Heart left ventricle (tissue), 16 donors: ENCODE data around the gene FAM219A. TPM values are rescaled to one million over a fixed set of nuclear protein-coding genes. Genes with fewer than 3 reads are reported as not detected.

ENCODE experiments used
- ATAC-seq, 4 donors: fragments of 200-7000 bp; cut with Tn5 transposase; one replicate each; pipeline ENCODE4 v1.9.1; 2020 to 2022; ENCODE audit warnings: moderate library complexity in 4 of 4, mild to moderate bottlenecking in 3 of 4, moderate number of reproducible peaks in 1 of 4
- DNase-seq, 5 donors: peaks; one replicate each; pipeline ENCODE4 v3.0.0-alpha.2; 2020
- H3K27ac ChIP-seq, 12 donors: fragments of 200-600 bp; sonication (generic) in 4 of 12; one replicate each; pipeline versions ENCODE4 v1.5.0 to v1.8.0; 2016 to 2022; ENCODE audit warnings: mild to moderate bottlenecking in 2 of 12
- H3K27me3 ChIP-seq, 9 donors: fragments of 200-600 bp; sonication (generic) in 2 of 9; one replicate each; pipeline versions ENCODE4 v1.5.1 to v1.8.0; 2016 to 2022; ENCODE audit warnings: mild to moderate bottlenecking in 3 of 9
- H3K36me3 ChIP-seq, 9 donors: fragments of 200-600 bp; sonication (generic) in 2 of 9; one replicate each; pipeline versions ENCODE4 v1.5.0 to v1.8.0; 2018 to 2022; ENCODE audit warnings: mild to moderate bottlenecking in 2 of 9
- H3K4me1 ChIP-seq, 12 donors: fragments of 200-600 bp; sonication (generic) in 4 of 12; one replicate each; pipeline versions ENCODE4 v1.5.0 to v1.8.0; 2016 to 2022; ENCODE audit warnings: mild to moderate bottlenecking in 3 of 12
- H3K4me3 ChIP-seq, 12 donors: fragments of 200-600 bp; sonication (generic) in 4 of 12; one replicate each; pipeline versions ENCODE4 v1.5.0 to v1.8.0; 2017 to 2022; ENCODE audit warnings: mild to moderate bottlenecking in 9 of 12, moderate library complexity in 4 of 12
- H3K9me3 ChIP-seq, 12 donors: fragments of 200-600 bp; sonication (generic) in 4 of 12; one replicate each; pipeline versions ENCODE4 v1.5.0 to v1.8.0; 2016 to 2022; ENCODE audit warnings: mild to moderate bottlenecking in 1 of 12
- POLR2A ChIP-seq, 2 donors: fragments of 450-650 bp; IDR thresholded peaks; one replicate each; pipeline ENCODE4 v1.6.1; 2017; ENCODE audit warnings: antibody characterized with exemption in 2 of 2, mild to moderate bottlenecking in 2 of 2, moderate library complexity in 2 of 2
- WGBS, 4 donors: extraction: QIAGEN DNeasy Blood & Tissue Kit in 2 of 4; methylation state at CpG; one replicate each; pipeline versions ENCODE4 v1.1.5 to v1.1.7; 2013 to 2018; 5-methylcytosine and 5-hydroxymethylcytosine counted together
- intact Hi-C, 10 donors: fragments of 100-400 bp; cut with DNase I; formaldehyde crosslinking; loops; one replicate each; pipeline versions ENCODE4 v1.11.1 to v1.14.2; 2022
- polyA plus RNA-seq, 2 donors: library from polyadenylated mRNA; stranded (reverse); fragments of 200-250 nt; gene quantifications; one replicate each; pipeline ENCODE4 v1.2.3, GENCODE V29; 2013
- total RNA-seq, 9 donors: library from RNA; depleted of rRNA in 2 of 9; stranded (reverse); fragments of >200 nt in 2 of 9; fragmentation: NEBNext Ultra II Directional in 3 of 9; extraction: Animal tissue kit (Norgen Biotek cat#: 25700) in 3 of 9; gene quantifications; one replicate each; pipeline versions ENCODE4 v1.1.0 to v1.2.4, GENCODE V29; 2016 to 2023
- TF ChIP-seq, protein P1 (sequence below), 12 donors: fragments of 200-600 bp; sonication (generic) in 4 of 12; IDR thresholded peaks; one replicate each; pipeline versions ENCODE4 v1.5.0 to v1.8.0; 2018 to 2022; ENCODE audit warnings: antibody characterized with exemption in 12 of 12, mild to moderate bottlenecking in 5 of 12
- donor health status: ischemic (EF 13 %, LVEDD 7.1; RV severe dilation, severe dysfunction).
- donor health status: healthy with polysubstance abuse.
- donor health status: DM: no; HTN: yes; CAD: no.
- donor health status: DM: no; HTN: no; CAD: no.
- donor health status: ischemic (EF 25% LVEDD 6.9; RV normal size, moderate dysfunction).
- donor health status: ischemic (EF 25% LVEDD 5.7; RV mildly dilated, moderate dysfunction).
- donor health status: healthy.
- donor health status: DM: yes; HTN: yes; CAD: no.
- donor health status: ischemic (EF 35%, LVEDD 5.7; RV mildly dilated, moderate dysfunction).
- donor health status: nonischemic (EF 11% LVEDD 7.7; RV severe dilation, severe dysfunction).
- donor health status: DM: yes; HTN: yes; CAD: no.
- donor health status: PGD.
- donor health status: ischemic (EF 29% LVEDD 5.4; RV normal size, mild dysfunction).
- donor health status: nonischemic (EF 23%, LVEDD 6.1; RV moderate dilation, normal function).

Gene FAM219A
- total and polyA plus RNA-seq, 11 donors, result 12.7 to 39.1 (median 25.9) TPM

DNA sequence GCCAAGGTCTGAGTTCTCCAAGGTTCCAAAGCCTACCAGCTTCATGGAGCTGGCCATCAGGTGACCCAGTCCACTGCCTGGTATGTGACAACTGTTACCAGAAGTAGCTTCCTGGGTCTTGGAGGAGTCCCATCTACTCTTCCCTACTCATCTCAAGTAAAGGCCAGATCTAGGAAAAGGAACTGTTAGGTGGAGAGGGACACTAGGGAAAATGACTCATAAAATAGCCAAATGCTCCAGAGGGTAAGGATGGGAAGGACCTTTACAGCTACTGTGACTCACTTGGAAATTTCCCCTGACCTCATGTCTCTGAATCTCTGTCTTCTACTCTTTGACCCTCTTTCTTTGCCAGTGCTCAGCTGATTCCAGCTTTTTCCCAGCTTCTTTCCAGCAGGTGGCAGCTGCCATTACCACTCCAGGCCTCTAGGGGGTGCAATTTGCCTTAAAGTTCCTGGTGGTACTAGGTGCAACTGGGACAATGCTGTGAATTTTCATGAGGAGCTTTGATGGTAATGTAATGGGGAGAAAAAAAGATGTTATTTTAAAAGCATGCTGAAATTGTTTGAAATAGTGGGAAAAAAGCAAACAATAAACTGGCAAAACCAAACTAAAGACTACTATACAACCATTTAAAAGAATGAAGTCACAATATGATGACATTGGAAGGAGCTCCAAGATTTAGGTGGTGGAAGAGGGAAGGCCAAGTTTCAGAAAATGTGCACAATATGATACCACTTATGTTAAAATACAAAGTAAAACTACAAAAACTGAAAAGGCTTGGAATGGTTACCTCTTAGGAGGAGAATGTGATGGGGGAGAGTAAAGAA, 54.6 kb downstream of the FAM219A start:
- peaks cover 0 to 6% (median 0%) of the 10 kb centered on the region in 12 donors for H3K4me1 ChIP-seq
- H3K27me3 ChIP-seq, result no peaks in the 10 kb centered on the region
- intact Hi-C loops, result loop anchor here (1.0 to 10.0 kb wide), 12 partner anchors 17 to 191 kb away; no protein-coding TSS in a partner anchor
- ATAC-seq (peak in 2 of 4 donors; percentile 53 to 59), DNase-seq (peak in 4 of 5 donors; percentile 47 to 66 (median 62))
- H3K9me3 ChIP-seq, result no peaks in the 10 kb centered on the region
- H3K4me3 ChIP-seq, result no peak overlapping the region
- no peak overlapping the region for H3K27ac ChIP-seq
- peaks cover 3 to 73% (median 65%) of the 10 kb centered on the region in 9 donors for H3K36me3 ChIP-seq
- TF ChIP-seq, protein P1, sequence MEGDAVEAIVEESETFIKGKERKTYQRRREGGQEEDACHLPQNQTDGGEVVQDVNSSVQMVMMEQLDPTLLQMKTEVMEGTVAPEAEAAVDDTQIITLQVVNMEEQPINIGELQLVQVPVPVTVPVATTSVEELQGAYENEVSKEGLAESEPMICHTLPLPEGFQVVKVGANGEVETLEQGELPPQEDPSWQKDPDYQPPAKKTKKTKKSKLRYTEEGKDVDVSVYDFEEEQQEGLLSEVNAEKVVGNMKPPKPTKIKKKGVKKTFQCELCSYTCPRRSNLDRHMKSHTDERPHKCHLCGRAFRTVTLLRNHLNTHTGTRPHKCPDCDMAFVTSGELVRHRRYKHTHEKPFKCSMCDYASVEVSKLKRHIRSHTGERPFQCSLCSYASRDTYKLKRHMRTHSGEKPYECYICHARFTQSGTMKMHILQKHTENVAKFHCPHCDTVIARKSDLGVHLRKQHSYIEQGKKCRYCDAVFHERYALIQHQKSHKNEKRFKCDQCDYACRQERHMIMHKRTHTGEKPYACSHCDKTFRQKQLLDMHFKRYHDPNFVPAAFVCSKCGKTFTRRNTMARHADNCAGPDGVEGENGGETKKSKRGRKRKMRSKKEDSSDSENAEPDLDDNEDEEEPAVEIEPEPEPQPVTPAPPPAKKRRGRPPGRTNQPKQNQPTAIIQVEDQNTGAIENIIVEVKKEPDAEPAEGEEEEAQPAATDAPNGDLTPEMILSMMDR (IDR thresholded peaks at IDR 0.05), result peak; percentile 92 to 99 (median 97)
- no peak for TF ChIP-seq POLR2A (IDR thresholded peaks at IDR 0.05)

DNA sequence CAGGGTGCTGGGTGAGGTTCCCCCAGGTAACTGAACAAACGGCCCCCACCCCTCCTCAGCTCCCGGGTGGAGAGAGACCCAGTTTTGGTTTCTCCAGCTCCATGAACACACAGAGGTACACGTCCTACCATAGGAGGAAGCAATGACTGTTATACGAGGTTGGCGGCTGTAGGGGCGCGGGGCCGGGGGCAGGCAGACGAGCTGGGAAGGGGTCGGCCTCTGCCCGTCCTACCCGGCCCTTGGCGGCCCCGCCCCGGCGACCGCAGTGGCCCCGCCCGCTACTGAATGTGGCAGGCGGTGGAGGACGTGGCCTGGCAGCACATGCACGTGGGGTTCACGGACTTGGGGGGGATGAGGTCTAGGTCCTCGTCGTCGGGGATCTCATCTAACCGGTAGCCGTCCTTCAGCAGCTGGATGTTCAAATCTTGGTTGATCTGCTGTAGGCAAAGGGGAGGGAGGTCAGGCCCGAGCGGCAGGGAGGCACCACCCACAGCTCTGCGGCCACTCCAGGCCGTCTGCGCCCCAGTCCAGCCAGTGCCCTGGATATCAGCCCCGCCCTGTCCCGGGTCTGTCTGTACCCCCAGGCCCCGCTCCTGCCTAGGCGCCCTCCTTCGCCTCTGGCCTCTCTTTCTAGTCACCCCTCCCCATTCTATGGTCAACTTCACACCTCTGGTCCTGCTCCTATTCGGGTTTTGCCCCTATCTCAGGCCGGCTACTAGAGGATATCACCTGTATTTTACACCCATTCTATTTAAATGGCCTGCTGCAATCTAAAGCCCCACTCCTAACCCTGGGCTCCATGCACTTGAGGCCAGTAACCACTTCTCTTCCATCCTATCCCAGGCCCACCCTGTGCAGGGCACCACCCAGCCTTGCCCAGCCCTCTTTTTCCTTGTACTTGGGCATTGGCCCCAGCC, 57.4 kb downstream of the FAM219A start:
- Histone ChIP-seq H3K27me3 (no peaks in the 10 kb centered on the region), H3K36me3 (peaks cover 3 to 92% (median 72%) of the 10 kb centered on the region in 9 donors), H3K27ac (no peak overlapping the region), H3K9me3 (no peaks in the 10 kb centered on the region), H3K4me3 (no peak overlapping the region), H3K4me1 (peaks cover 0 to 6% (median 0%) of the 10 kb centered on the region in 12 donors)
- TF ChIP-seq, protein P1 (IDR thresholded peaks at IDR 0.05), result no peak
- TF ChIP-seq POLR2A (IDR thresholded peaks at IDR 0.05), result no peak
- intact Hi-C loops, result loop anchor here (5.0 to 10.0 kb wide), 7 partner anchors 36 to 194 kb away; no protein-coding TSS in a partner anchor
- ATAC-seq (no peak), DNase-seq (no peak)
- WGBS, 4 donors, result 86 to 88% (median 86%) methylated on average over 23 to 40 of the region's 40 CpGs

DNA sequence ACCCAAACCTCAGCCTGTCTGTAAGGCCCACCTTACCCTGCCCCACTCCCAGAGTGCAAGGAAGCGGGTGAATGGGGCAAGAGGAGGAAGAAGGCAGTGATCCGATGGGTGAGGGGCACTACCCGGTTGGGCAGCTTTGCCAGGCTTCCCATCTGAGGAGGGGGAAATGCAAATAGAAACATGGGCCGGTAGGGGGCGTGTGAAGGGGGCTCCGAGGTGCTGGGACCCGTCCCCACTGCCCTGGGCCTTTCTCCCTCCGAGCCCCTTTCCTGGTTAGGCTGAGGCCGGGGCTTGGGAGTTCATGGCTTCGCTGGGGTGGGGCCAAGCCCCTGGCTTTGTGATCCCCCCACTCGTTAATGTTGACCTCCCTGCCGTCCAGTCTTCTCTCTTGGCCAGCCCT, 58.1 kb downstream of the FAM219A start:
- H3K4me3 ChIP-seq, result no peak overlapping the region
- ATAC-seq (no peak), DNase-seq (no peak)
- H3K4me1 ChIP-seq, result peaks cover 0 to 6% (median 0%) of the 10 kb centered on the region in 12 donors
- H3K27me3 ChIP-seq, result no peaks in the 10 kb centered on the region
- 68 to 77% (median 74%) methylated on average over 9 to 12 of the region's 12 CpGs for WGBS, 4 donors
- no peak overlapping the region for H3K27ac ChIP-seq
- peaks cover 3 to 86% (median 66%) of the 10 kb centered on the region in 9 donors for H3K36me3 ChIP-seq
- TF ChIP-seq POLR2A (IDR thresholded peaks at IDR 0.05), result no peak
- TF ChIP-seq, protein P1 (IDR thresholded peaks at IDR 0.05), result no peak
- H3K9me3 ChIP-seq, result no peaks in the 10 kb centered on the region
- intact Hi-C loops, result loop anchor here (5.0 to 10.0 kb wide), 7 partner anchors 37 to 195 kb away; no protein-coding TSS in a partner anchor
